PC-3 (cell line): ENCODE data around the gene TPH2. TPM values are rescaled to one million over a fixed set of nuclear protein-coding genes. Genes with fewer than 3 reads are reported as not detected.

Source experiments
- ATAC-seq: fragments of 200-7000 bp; cut with Tn5 transposase; 2 replicates; pipeline ENCODE4 v1.9.1; 2020; ENCODE audit warnings: mild to moderate bottlenecking, moderate library complexity
- BruUV-seq: library from RNA; stranded (reverse); fragments of 400-500 nt; replicated peaks from 2 replicates; lab custom pipeline; 2021; lab: Mats Ljungman, UMichigan
- CTCF ChIA-PET: fragments of 300-600 bp; sonication (Branson Sonifier 250); formaldehyde crosslinking; loops from one replicate; lab custom pipeline; 2022; ENCODE audit warnings: antibody characterized with exemption; lab: Charles Lee
- POLR2A ChIA-PET: fragments of 300-600 bp; sonication (Branson Sonifier 250); formaldehyde crosslinking; loops from one replicate; lab custom pipeline; 2022; ENCODE audit warnings: antibody characterized with exemption; ENCODE audit not compliant: unreplicated experiment; lab: Charles Lee
- DNase-seq: peaks from one replicate; pipeline ENCODE4 v3.0.0-alpha.2; 2015
- H2AFZ ChIP-seq: fragments of 300-600 bp; sonication (generic); 2 replicates; pipeline ENCODE4 v1.6.0; 2016; ENCODE audit warnings: antibody characterized with exemption, low read length
- H3F3A ChIP-seq: fragments of 300-600 bp; sonication (generic); one replicate; pipeline ENCODE4 v1.6.0; 2017; ENCODE audit warnings: antibody characterized with exemption, low read length, control low read depth, mild to moderate bottlenecking; ENCODE audit not compliant: unreplicated experiment
- H3K27ac ChIP-seq: fragments of 300-600 bp; sonication (generic); 2 replicates; pipeline ENCODE4 v1.5.1; 2016; ENCODE audit warnings: mild to moderate bottlenecking, low read length
- H3K27me3 ChIP-seq: fragments of 300-600 bp; sonication (generic); 2 replicates; pipeline ENCODE4 v1.6.1; 2016; ENCODE audit warnings: low read length, mixed read lengths
- H3K36me3 ChIP-seq: fragments of 300-600 bp; sonication (generic); 2 replicates; pipeline ENCODE4 v1.6.1; 2016; ENCODE audit warnings: low read depth, mixed run types, low read length, mixed read lengths
- H3K4me1 ChIP-seq: fragments of 300-600 bp; sonication (generic); 2 replicates; pipeline ENCODE4 v1.5.1; 2016; ENCODE audit warnings: low read length; ENCODE audit not compliant: insufficient read depth
- H3K4me2 ChIP-seq: fragments of 300-600 bp; sonication (generic); 2 replicates; pipeline ENCODE4 v1.6.0; 2016; ENCODE audit warnings: low read length
- H3K4me3 ChIP-seq: fragments of 300-600 bp; sonication (generic); 2 replicates; pipeline ENCODE4 v1.5.1; 2016; ENCODE audit warnings: mild to moderate bottlenecking, low read length, mixed read lengths
- H3K79me2 ChIP-seq: fragments of 300-600 bp; sonication (generic); 2 replicates; pipeline ENCODE4 v1.6.1; 2017; ENCODE audit warnings: low read length, mixed read lengths
- H3K9ac ChIP-seq: fragments of 300-600 bp; sonication (generic); 2 replicates; pipeline ENCODE4 v1.6.0; 2016; ENCODE audit warnings: mild to moderate bottlenecking, low read length
- H3K9me2 ChIP-seq: fragments of 300-600 bp; sonication (generic); replicated peaks from 2 replicates; pipeline ENCODE4 v1.6.1; 2016; ENCODE audit warnings: mixed run types, low read length, mixed read lengths
- H3K9me3 ChIP-seq: fragments of 300-600 bp; sonication (generic); 2 replicates; pipeline ENCODE4 v1.6.1; 2016; ENCODE audit warnings: low read length, mixed read lengths
- H4K20me1 ChIP-seq: fragments of 300-600 bp; sonication (generic); 2 replicates; pipeline ENCODE4 v1.6.1; 2016; ENCODE audit warnings: low read length, mixed read lengths
- CTCF ChIP-seq: fragments of 300-600 bp; sonication (generic); conservative IDR thresholded peaks from 2 replicates; pipeline ENCODE4 v1.5.1; 2017; ENCODE audit warnings: antibody characterized with exemption, low read depth, mild to moderate bottlenecking, low read length
- EZH2 ChIP-seq: fragments of 300-600 bp; sonication (generic); IDR thresholded peaks from one replicate; pipeline ENCODE4 v1.6.1; 2017; ENCODE audit warnings: antibody characterized with exemption, mild to moderate bottlenecking, low read length; ENCODE audit not compliant: unreplicated experiment
- EZH2phosphoT487 ChIP-seq: fragments of 300-600 bp; sonication (generic); IDR thresholded peaks from 2 replicates; pipeline ENCODE4 v1.6.1; 2018; ENCODE audit warnings: mild to moderate bottlenecking, antibody characterized with exemption, low read length, borderline replicate concordance
- intact Hi-C: fragments of 100-400 bp; cut with micrococcal nuclease; formaldehyde crosslinking; loops from 2 replicates; pipeline ENCODE4 v1.9.0; 2023
- total RNA-seq: library from RNA; depleted of rRNA; stranded (reverse); fragments of >200 nt; gene quantifications from 2 replicates; pipeline ENCODE4 v1.2.3, GENCODE V29; 2014

TPH2 gene
- total RNA-seq, 1 experiment from 2014 or later = not detected

GRCh38 chr12:71980538-71980937, 41.9 kb downstream of the TPH2 start:
- Histone ChIP-seq H3K4me2 (no peak overlapping the region), H3K27ac (no peak overlapping the region), H3K9ac (no peak overlapping the region), H3K4me1 (no peaks in the 10 kb centered on the region), H3F3A (no peaks in the 10 kb centered on the region), H3K9me3 (no peaks in the 10 kb centered on the region), H4K20me1 (no peaks in the 10 kb centered on the region), H2AFZ (no peak overlapping the region), H3K4me3 (no peak overlapping the region), H3K36me3 (no peaks in the 10 kb centered on the region), H3K79me2 (no peaks in the 10 kb centered on the region), H3K27me3 (peaks cover 6% of the 10 kb centered on the region), H3K9me2 (no peaks in the 10 kb centered on the region)
- POLR2A ChIA-PET = no interaction called here
- DNase-seq (no peak), ATAC-seq (no peak)
- TF ChIP-seq EZH2phosphoT487 (no peak), EZH2 (no peak), CTCF (no peak)
- no TSS peak for BruUV-seq
- CTCF ChIA-PET = no interaction called here
- intact Hi-C loops = no loop called here

- H3K9me3 ChIP-seq = no peaks in the 10 kb centered on the region
- no peak overlapping the region for H2AFZ ChIP-seq
- ChIA-PET CTCF (no interaction called here), POLR2A (interaction anchor here (0.7 kb wide), 1 partner anchor 41 kb away, joined by 3 read pairs; no protein-coding TSS in a partner anchor)
- no peak for TF ChIP-seq CTCF
- TF ChIP-seq EZH2 = no peak
- no peak for TF ChIP-seq EZH2phosphoT487
- H3K4me1 ChIP-seq = no peaks in the 10 kb centered on the region
- H3K9me2 ChIP-seq = no peaks in the 10 kb centered on the region
- DNase-seq (peak; percentile 27), ATAC-seq (no peak)
- H3K9ac ChIP-seq = no peak overlapping the region
- H3K4me3 ChIP-seq = no peak overlapping the region
- intact Hi-C loops = no loop called here
- no peak overlapping the region for H3K27ac ChIP-seq
- H3K27me3 ChIP-seq = peaks cover 6% of the 10 kb centered on the region
- H3K4me2 ChIP-seq = no peak overlapping the region
- H4K20me1 ChIP-seq = no peaks in the 10 kb centered on the region
- H3K79me2 ChIP-seq = no peaks in the 10 kb centered on the region
- no peaks in the 10 kb centered on the region for H3F3A ChIP-seq
- no TSS peak for BruUV-seq
- H3K36me3 ChIP-seq = no peaks in the 10 kb centered on the region
Measured at GRCh38 chr12:71981149-71981548, 42.5 kb downstream of the TPH2 start.

GRCh38 chr12:71994715-71995114, 56.1 kb downstream of the TPH2 start:
- intact Hi-C loops = no loop called here
- no peaks in the 10 kb centered on the region for H3K9me2 ChIP-seq
- H3K9me3 ChIP-seq = no peaks in the 10 kb centered on the region
- no peaks in the 10 kb centered on the region for H3K79me2 ChIP-seq
- peaks cover 52% of the 10 kb centered on the region for H3K27me3 ChIP-seq
- no peaks in the 10 kb centered on the region for H3K36me3 ChIP-seq
- H3K9ac ChIP-seq = no peak overlapping the region
- no TSS peak for BruUV-seq
- ChIA-PET CTCF (no interaction called here), POLR2A (no interaction called here)
- no peak overlapping the region for H3K27ac ChIP-seq
- H4K20me1 ChIP-seq = no peaks in the 10 kb centered on the region
- no peak overlapping the region for H3K4me3 ChIP-seq
- ATAC-seq = no peak
- no peaks in the 10 kb centered on the region for H3F3A ChIP-seq
- no peak overlapping the region for H2AFZ ChIP-seq
- H3K4me2 ChIP-seq = no peak overlapping the region
- H3K4me1 ChIP-seq = 0 out of 2 replicates have a peak, but pooled peaks cover 6% of the 10 kb centered on the region
- no peak for DNase-seq
- TF ChIP-seq EZH2phosphoT487 (no peak), EZH2 (no peak), CTCF (no peak)
